Measurements from ENCODE around the gene CTSS. TPM values are rescaled to one million over a fixed set of nuclear protein-coding genes. Genes with fewer than 3 reads are reported as not detected.
"Not testable (repeated sequence)": the region's sequence is repeated elsewhere in the genome, so short reads cannot be mapped to it uniquely, and the experiment has no call there.

CTSS gene
- total RNA-seq, 1 experiment from 2014 or later, result not detected

GRCh38 chr1:150765977-150766301, 361 bp upstream of the CTSS start:
- not testable (repeated sequence) for H4K20me1 ChIP-seq (ENCODE audit: control insufficient read depth, insufficient read depth, insufficient read length); H3K79me1 ChIP-seq (ENCODE audit: insufficient read depth, low read depth, low read length, poor library complexity, severe bottlenecking); H3K4me1 ChIP-seq (ENCODE audit: insufficient read depth, low read length); H3K18ac ChIP-seq (ENCODE audit: insufficient read length, low read depth, low read length); H3K9me3 ChIP-seq (ENCODE audit: control insufficient read depth, low read depth, low read length); H3K27me3 Mint-ChIP-seq (ENCODE audit: low read depth); H4K8ac ChIP-seq (replicated peaks; ENCODE audit: insufficient read length, low read depth, low read length); H4K5ac ChIP-seq (ENCODE audit: insufficient read length, low read depth, low read length); H3K27ac ChIP-seq (ENCODE audit: insufficient read length, low read depth, low read length); H3K36me3 Mint-ChIP-seq (ENCODE audit: insufficient read depth in 1 of 3, low read depth in 3 of 3); H3K4me1 Mint-ChIP-seq; H2BK120ac ChIP-seq (ENCODE audit: low read depth, low read length, poor library complexity, severe bottlenecking); H3K9ac ChIP-seq (ENCODE audit: extremely low read depth, insufficient read length, low read length); H3K27me3 ChIP-seq (ENCODE audit: insufficient read depth, low read length); H3K4ac ChIP-seq (ENCODE audit: low read depth, low read length); H2BK15ac ChIP-seq (ENCODE audit: low read depth, low read length); H3K23me2 ChIP-seq (ENCODE audit: insufficient read length, low read depth, low read length, poor library complexity, severe bottlenecking); H2BK12ac ChIP-seq (ENCODE audit: insufficient read length, low read depth, low read length); H3K9me3 Mint-ChIP-seq; DNase-seq; H3K4me3 Mint-ChIP-seq; H2BK5ac ChIP-seq (ENCODE audit: insufficient read length, low read length); H3K79me2 ChIP-seq (ENCODE audit: insufficient read depth, low read length); H4K91ac ChIP-seq (ENCODE audit: insufficient read length, low read depth, low read length); H2AFZ ChIP-seq (ENCODE audit: low read length); H2AK5ac ChIP-seq (ENCODE audit: insufficient read length, low read length); H2BK20ac ChIP-seq (ENCODE audit: low read depth, low read length, poor library complexity, severe bottlenecking); H3T11ph ChIP-seq (ENCODE audit: low read length); H3K27ac Mint-ChIP-seq; H3K23ac ChIP-seq (ENCODE audit: insufficient read length, low read depth, low read length); H3K14ac ChIP-seq (ENCODE audit: insufficient read depth, low read length); H3K4me2 ChIP-seq (ENCODE audit: insufficient read depth, insufficient read length, low read length); H3K56ac ChIP-seq (ENCODE audit: insufficient read length, low read depth, low read length)
- WGBS (ENCODE audit: extremely low coverage, insufficient read length, low lambda C conversion rate), result no CpG with 5 or more reads among the region's 1 CpG
